ENCODE data around the gene EFCAB6. TPM values are rescaled to one million over a fixed set of nuclear protein-coding genes. Genes with fewer than 3 reads are reported as not detected.

EFCAB6 gene
- total RNA-seq, 1 experiment from 2014 or later = 1.7 TPM

GRCh38 chr22:43483266-43483665, 328.8 kb downstream of the EFCAB6 start:
- no peak for DNase-seq (ENCODE audit: low read depth)

- no peak for DNase-seq (ENCODE audit: low read depth)
These were observed 329.8 kb downstream of the EFCAB6 start for GRCh38 chr22:43482318-43482625.

DNA sequence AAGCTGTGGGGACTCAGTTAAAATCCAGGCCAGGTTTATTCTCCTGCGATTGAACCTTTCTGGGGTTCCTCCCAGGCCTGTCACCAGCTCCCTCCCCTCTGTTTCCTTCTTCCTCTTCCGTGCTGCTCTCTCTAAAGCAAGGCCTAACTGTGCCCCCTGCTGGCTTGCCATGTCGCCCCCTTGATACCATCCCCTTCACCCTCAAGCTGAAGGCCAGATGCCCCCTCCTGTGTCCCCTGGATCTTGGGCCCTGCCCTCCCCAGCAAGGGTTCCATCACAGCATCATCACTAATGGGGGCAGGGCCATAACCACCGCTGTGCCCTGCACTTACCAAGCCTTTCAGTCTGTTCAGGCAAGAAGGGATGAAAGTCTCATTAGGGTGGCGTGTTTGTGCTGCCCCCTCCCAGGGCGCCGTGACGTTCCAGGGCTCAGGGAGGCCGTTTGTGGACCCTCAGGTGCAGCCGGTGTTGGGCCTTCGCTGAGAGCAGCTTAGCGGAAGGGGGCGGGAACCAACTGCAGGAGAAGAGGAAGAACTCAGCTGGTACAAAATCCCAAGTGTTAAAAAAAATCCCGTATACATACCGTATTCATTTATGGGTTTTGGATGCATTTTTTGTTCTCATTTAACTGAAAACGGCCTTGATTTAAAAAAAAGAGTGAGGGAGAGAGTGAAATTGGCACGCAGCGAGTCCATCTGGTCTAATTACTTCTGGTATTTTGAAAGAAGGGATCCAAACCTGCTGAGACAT, 330.4 kb downstream of the EFCAB6 start:
- no peak for DNase-seq (ENCODE audit: low read depth)

GRCh38 chr22:43479962-43480361, 332.1 kb downstream of the EFCAB6 start:
- DNase-seq (ENCODE audit: low read depth) = no peak

DNA sequence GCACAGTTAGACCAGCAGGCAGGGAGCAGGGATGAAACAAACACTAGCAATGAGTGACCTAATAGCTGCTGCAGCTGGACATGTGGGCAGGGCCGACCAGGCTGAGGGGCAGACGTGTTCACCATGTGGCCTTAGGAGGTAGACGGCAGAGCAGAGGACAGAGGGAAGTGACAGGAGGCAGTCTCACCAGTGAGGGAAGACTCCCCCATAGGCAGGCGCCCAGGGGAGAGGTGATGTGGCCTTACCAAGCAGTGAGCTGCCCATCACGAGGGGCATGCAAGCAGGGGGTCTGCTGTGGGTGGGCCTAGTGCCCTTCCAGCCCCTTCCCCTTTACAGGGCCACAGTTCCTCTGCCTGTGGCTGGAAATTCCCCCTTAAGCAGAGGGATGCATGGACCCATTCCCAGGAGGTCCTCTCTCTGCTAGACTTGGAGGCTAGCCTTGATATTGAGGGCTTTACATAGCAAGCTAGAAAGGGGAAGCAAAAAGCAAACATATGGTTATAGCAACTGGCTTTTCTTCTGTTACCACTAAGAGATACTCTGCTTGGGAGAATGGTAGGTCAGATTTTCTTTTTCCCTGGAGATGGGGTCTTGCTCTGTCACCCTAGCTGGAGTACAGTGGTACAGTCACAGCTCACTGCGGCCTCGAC, 332.7 kb downstream of the EFCAB6 start:
- no peak for DNase-seq (ENCODE audit: low read depth)

Other genes starting within 250 kb of the EFCAB6 start
- 0.06 and 0.13 TPM in 2 replicates for gene SULT4A1, start 50.2 kb upstream of the EFCAB6 start, total RNA-seq (2014; rRNA removed)
- 0.23 and 0.45 TPM in 2 replicates for gene PNPLA5, start 79.7 kb upstream of the EFCAB6 start, total RNA-seq (2014; rRNA removed)
- 21.7 and 23.0 TPM in 2 replicates for gene PNPLA3, start 111.5 kb upstream of the EFCAB6 start, total RNA-seq (2014; rRNA removed)
- 52.4 and 57.6 TPM in 2 replicates for gene SAMM50, start 143.1 kb upstream of the EFCAB6 start, total RNA-seq (2014; rRNA removed)
- 51.7 and 60.7 TPM in 2 replicates for gene PARVB, start 212.0 kb upstream of the EFCAB6 start, total RNA-seq (2014; rRNA removed)

All from LHCN-M2 (cell line).